ENCODE data around the gene TLR8.
"Not testable (repeated sequence)": the region's sequence is repeated elsewhere in the genome, so short reads cannot be mapped to it uniquely, and the experiment has no call there.

TLR8 gene

GRCh38 chrX:12929701-12930100, 23.3 kb downstream of the TLR8 start:
- TF ChIP-seq, protein P1, sequence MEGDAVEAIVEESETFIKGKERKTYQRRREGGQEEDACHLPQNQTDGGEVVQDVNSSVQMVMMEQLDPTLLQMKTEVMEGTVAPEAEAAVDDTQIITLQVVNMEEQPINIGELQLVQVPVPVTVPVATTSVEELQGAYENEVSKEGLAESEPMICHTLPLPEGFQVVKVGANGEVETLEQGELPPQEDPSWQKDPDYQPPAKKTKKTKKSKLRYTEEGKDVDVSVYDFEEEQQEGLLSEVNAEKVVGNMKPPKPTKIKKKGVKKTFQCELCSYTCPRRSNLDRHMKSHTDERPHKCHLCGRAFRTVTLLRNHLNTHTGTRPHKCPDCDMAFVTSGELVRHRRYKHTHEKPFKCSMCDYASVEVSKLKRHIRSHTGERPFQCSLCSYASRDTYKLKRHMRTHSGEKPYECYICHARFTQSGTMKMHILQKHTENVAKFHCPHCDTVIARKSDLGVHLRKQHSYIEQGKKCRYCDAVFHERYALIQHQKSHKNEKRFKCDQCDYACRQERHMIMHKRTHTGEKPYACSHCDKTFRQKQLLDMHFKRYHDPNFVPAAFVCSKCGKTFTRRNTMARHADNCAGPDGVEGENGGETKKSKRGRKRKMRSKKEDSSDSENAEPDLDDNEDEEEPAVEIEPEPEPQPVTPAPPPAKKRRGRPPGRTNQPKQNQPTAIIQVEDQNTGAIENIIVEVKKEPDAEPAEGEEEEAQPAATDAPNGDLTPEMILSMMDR (conservative IDR thresholded peaks at IDR 0.05) = no peak
- TF ChIP-seq ZFX (IDR thresholded peaks at IDR 0.05) = no peak
- no peak overlapping the region for H3K27ac ChIP-seq

DNA sequence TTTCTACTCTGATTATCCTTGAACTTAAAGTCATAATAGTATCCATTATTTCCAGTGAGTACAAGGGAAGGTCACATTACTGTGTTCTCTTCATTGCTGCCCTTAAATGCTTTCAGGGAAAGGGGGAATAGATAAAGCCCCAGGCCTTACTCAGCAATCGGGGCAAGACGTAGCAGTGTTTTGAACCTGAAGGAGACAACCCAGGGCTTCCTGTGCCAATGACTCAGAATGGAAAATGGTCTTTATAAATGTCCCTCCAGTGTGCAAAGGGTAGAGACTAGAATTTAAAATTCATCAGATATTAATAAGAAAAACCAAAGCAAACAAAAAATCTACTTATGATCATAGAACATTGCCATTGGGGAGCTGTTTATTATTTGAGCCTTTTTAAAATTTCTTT, 23.7 kb downstream of the TLR8 start:
- TF ChIP-seq, protein P1 (conservative IDR thresholded peaks at IDR 0.05) = no peak
- TF ChIP-seq ZFX (IDR thresholded peaks at IDR 0.05) = no peak
- H3K27ac ChIP-seq = no peak overlapping the region

- no peak overlapping the region for H3K27ac ChIP-seq
- TF ChIP-seq, protein P1 (conservative IDR thresholded peaks at IDR 0.05) = no peak
- TF ChIP-seq ZFX (IDR thresholded peaks at IDR 0.05) = no peak
These were observed 25.8 kb downstream of the TLR8 start for GRCh38 chrX:12932244-12932643.

- H3K27ac ChIP-seq = no peak overlapping the region
- TF ChIP-seq ZFX (IDR thresholded peaks at IDR 0.05) = no peak
- TF ChIP-seq, protein P1 (conservative IDR thresholded peaks at IDR 0.05) = no peak
These were observed 28.4 kb downstream of the TLR8 start for GRCh38 chrX:12934850-12935249.

DNA sequence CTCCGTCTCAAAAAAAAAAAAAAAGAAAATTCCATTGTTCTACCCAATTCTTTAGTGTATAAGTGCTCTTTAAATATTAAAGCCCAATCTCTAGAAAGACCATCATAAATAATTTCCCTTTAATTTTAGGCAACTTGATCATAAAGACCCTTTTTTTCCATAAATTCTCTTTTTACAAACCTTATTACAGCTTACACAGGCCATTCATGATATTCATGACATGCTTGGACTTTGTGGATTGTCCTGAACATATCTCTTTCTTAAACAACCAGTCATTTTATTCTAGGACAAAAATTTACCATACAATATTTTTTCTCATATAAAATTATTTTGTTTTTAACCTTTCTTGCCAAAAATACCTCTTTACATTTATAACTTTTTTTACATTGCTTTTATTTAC, 30.5 kb downstream of the TLR8 start:
- no peak overlapping the region for H3K27ac ChIP-seq
- no peak for TF ChIP-seq ZFX (IDR thresholded peaks at IDR 0.05)
- TF ChIP-seq, protein P1 (conservative IDR thresholded peaks at IDR 0.05) = no peak

DNA sequence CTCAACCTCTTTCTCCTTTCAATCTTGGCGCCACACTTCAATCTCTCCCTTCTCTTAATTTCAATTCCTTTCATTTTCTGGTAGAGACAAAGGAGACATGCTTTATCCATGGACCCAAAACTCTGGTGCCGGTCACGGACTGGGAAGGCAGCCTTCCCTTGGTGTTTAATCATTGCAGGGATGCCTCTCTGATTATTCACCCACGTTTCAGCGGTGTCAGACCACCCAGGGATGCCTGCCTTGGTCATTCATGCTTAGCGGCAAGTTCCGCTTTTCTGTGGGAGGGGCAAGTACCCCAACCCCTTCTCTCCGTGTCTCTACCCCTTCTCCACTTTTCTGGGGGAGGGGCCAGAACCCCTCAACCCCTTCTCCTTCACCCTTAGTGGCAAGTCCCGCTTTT, 34.1 kb downstream of the TLR8 start:
- not testable (repeated sequence) for H3K27ac ChIP-seq

DNA sequence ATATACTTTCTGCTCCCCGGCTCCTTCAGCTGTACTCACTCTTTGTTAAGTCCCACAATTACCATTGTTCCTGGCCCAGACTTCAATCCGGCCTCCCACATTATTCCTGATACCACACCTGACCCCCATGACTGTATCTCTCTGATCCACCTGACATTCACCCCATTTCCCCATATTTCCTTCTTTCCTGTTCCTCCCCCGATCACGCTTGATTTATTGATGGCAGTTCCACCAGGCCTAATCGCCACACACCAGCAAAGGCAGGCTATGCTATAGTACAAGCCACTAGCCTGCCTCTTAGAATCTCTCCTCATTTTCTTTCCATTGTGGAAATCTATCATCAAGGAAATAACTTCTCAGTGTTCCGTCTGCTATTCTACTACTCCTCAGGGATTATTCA, 37.2 kb downstream of the TLR8 start:
- H3K27ac ChIP-seq = not testable (repeated sequence)

- H3K27ac ChIP-seq = not testable (repeated sequence)
These were observed 38.0 kb downstream of the TLR8 start for GRCh38 chrX:12944452-12944851.

GRCh38 chrX:12945494-12945893, 39.1 kb downstream of the TLR8 start:
- no peak overlapping the region for H3K27ac ChIP-seq
- TF ChIP-seq, protein P1 (conservative IDR thresholded peaks at IDR 0.05) = no peak
- no peak for TF ChIP-seq ZFX (IDR thresholded peaks at IDR 0.05)

All from C4-2B (cell line).